ENCODE data around the gene RAD51B.

Gene RAD51B

GRCh38 chr14:68772761-68773381, 953.3 kb downstream of the RAD51B start:
- DNase-seq, result no peak

- DNase-seq, result no peak
Measured at GRCh38 chr14:68774771-68775613, 955.4 kb downstream of the RAD51B start.

GRCh38 chr14:68775614-68776126, 956.1 kb downstream of the RAD51B start:
- DNase-seq, result no peak

- DNase-seq, result no peak
Measured at GRCh38 chr14:68777644-68778043, 958.1 kb downstream of the RAD51B start.
